Epithelial cell of proximal tubule (primary cell): ENCODE data around the gene RAD51B. TPM values are rescaled to one million over a fixed set of nuclear protein-coding genes. Genes with fewer than 3 reads are reported as not detected.
A peak's percentile ranks its signal among the peaks of the same experiment; 100 is the strongest.

Experiments
- DNase-seq: peaks from one replicate; pipeline ENCODE4 v3.0.0-alpha.2; 2011; ENCODE audit warnings: low read depth
- H3K4me3 ChIP-seq: 2 replicates; pipeline ENCODE4 v1.5.1; 2011; ENCODE audit warnings: low read depth, mild to moderate bottlenecking, low read length
- total RNA-seq: library from RNA; depleted of rRNA; stranded (reverse); fragments of >200 nt; gene quantifications from 2 replicates; pipeline ENCODE4 v1.2.3, GENCODE V29; 2015
- TF ChIP-seq, protein P1 (sequence below): conservative IDR thresholded peaks from 2 replicates; pipeline ENCODE4 v1.5.1; 2012; ENCODE audit warnings: low read depth, mild to moderate bottlenecking, low read length

The RAD51B gene
- total RNA-seq, 1 donor from 2014 or later, result 6.3 TPM

DNA sequence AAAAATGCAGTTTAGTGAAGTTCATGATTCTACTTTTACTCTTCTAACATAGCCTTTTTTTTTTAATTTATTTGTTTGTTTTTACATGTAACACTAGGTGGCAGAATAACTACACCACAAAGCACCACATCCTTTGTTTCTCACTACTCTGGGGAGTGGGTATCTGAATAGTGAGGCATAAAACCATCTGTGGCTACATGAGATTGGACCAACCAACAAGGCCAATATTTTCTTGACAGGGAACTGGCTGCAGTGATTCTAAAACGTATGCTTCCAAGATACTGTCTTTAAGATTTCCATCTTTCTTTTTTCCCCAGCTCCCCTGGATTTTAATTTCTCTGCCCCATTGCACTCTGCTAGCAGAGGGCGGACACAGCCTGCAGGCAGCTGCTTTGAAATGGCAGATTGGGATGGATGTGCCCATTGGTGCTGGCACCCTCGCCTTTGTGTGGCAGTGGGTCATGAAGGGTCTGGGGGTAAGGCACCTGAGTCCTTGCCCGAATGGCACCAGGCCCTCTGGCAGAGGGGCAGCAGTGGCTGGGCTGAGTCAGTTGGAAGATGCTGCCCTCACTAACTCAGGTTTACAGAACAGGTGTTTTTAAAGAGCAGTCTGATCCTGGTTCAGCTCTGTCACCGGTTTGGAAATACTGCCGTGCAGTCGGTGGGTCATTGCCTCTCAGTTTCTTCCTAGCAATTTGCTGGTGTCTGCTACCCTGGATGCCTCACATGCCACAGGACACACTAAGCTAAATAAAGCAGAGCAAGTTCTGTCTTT, 429.1 kb downstream of the RAD51B start:
- TF ChIP-seq, protein P1, sequence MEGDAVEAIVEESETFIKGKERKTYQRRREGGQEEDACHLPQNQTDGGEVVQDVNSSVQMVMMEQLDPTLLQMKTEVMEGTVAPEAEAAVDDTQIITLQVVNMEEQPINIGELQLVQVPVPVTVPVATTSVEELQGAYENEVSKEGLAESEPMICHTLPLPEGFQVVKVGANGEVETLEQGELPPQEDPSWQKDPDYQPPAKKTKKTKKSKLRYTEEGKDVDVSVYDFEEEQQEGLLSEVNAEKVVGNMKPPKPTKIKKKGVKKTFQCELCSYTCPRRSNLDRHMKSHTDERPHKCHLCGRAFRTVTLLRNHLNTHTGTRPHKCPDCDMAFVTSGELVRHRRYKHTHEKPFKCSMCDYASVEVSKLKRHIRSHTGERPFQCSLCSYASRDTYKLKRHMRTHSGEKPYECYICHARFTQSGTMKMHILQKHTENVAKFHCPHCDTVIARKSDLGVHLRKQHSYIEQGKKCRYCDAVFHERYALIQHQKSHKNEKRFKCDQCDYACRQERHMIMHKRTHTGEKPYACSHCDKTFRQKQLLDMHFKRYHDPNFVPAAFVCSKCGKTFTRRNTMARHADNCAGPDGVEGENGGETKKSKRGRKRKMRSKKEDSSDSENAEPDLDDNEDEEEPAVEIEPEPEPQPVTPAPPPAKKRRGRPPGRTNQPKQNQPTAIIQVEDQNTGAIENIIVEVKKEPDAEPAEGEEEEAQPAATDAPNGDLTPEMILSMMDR, result peak; percentile 60
- DNase-seq, result no peak
- no peak overlapping the region for H3K4me3 ChIP-seq

DNA sequence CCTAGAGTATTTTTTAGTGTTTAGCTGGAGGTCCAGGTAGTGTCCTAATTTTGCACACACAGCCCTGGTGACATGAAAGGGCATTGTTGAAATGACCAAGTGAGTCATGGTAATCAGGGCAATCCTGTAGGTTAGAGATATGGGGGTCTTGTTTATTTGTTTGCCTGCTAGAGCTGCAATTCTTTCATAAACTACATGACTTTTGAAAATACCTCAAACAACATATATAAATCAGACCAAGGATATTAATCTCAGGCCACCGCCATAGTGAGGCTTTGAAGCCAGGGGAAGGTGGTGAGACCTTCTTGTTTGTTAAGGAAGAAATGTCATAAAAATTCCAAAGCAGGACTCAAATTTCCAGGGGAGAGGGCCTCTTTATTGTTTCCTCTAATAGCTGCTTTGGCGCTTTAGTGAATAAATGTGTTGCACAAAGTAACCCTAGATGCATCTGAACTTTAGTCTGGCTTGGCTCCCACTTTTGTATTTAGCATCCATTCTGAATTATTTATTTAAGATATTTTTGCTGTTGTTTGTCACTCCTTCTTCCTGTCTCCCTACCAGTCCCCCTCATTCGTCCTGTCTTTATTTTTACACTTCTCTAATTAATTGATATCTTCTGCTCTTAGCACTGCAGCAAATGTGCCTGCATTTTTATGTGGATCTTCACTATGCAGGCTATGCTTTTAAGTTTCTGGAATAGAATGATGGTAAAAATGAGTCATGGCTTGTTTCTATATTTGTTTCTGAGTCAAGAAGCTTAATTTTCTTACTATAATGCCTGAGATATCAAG, 430.3 kb downstream of the RAD51B start:
- TF ChIP-seq, protein P1, result no peak
- no peak for DNase-seq
- no peak overlapping the region for H3K4me3 ChIP-seq

DNA sequence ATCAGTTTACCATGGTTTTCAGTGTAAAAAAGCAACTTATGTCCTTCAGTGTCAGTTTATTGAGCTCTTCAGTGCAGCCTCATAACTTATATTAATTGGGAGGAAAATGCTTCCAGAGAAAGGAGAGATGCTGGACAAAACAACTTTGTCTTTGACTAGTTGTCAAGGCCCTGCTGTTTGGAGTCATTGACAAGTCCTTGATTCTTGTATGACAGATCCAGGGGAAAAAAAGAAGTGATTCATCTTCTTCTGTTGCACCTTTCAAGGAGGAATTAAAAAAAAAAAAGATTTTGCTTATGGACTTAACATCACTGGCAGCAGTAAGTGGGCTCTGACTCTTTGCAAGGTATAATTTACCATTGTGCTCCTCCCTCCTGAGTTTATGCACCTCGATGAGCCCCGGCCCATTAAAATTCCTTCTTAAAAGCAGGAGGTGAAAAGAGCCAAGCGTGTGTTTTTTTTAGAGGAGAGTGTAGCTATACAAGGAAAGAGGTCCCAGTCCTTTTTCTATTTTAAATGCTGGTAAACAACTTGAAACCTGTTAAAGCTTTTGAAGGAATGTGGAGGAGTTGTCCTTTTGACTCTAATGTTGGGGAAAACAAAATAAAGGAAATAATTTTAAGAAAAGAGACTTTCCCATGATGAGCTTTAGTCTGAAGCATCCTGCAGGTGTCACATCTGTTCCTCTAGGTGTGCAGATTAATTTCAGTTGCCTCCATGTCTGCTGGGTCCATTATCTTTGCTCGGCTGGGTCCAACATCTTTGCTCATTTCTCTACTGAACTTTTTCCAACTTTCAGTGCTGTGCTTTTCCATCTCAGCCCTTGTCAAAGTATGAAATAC, 431.6 kb downstream of the RAD51B start:
- no peak for DNase-seq
- TF ChIP-seq, protein P1, result no peak
- H3K4me3 ChIP-seq, result no peak overlapping the region

DNA sequence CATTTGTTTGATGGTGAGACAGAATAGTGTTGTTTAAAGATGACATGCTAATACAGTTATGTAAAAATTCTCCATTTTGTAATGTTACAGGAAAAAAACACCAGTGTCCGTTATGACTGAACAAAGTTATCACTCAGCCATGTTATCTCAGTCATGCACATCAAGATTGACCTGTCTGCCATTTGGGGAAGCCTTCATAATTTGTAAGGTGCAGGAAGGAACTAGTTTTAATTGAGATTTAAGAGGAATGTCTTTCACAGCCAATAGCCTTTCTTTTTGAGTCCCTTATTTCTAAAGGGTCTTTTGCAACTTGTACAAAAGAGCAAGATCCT, 432.2 kb downstream of the RAD51B start:
- no peak for DNase-seq
- TF ChIP-seq, protein P1, result no peak
- H3K4me3 ChIP-seq, result no peak overlapping the region

DNA sequence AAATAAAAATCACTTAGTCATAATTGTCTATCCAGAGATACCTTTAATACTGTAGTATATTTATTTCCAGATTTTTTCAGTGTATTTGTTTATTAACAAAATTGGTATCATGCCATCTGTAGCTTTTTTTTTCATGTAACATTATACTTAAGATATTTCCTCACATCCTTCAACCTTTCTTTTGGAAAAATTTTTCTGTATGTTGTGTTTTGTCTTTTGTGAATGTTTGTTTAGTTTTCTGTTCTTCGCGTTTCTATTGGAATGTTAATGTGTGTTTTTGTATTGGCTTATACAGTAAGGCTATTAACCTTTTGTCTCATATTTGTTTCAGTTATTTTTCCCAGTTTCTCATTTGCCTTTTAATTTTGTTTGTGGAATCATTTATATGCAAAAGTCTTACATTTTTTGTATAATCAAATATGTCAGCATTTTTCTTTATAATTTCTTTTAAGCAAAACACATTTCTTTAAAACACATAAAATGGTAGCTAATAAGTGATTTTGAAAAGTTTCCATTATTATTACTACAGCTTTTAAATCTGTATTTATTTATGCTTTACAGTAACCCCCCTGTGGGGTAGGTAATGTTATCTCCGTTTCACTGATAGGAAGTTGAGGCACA, 433.7 kb downstream of the RAD51B start:
- no peak overlapping the region for H3K4me3 ChIP-seq
- TF ChIP-seq, protein P1, result no peak
- no peak for DNase-seq

DNA sequence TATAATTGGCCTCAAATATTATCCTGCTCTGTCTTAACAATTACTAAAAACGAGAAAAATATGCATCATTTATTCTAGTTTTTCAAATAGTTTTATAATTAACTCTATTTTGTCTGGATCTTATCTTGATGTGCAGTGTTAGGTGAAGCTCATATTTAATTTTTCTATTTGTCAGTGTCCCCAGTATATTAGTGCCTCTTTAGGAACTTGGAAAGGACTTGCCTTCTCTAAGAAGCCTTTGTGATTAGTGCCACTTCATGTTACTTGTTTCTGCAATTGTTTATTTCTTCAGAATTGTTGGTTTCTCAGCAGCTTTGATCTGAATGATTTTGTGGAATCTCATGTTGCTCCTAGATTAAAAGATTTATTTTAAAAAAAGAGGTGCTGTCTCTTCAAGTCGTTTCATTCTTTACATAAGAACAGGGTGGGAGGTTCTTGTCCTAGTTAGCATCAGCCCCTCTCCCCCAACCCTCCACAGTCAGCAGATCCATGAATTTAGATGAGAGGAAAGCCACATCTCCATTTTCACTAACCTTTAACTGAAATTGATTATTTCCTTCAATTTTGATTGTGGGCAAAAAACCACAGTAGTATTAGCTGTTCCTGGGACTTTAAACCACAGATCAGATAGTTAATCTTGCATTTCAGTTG, 434.4 kb downstream of the RAD51B start:
- DNase-seq, result no peak
- no peak overlapping the region for H3K4me3 ChIP-seq
- TF ChIP-seq, protein P1, result no peak
